Measurements from ENCODE around the gene ZRANB1. TPM values are rescaled to one million over a fixed set of nuclear protein-coding genes. Genes with fewer than 3 reads are reported as not detected.

ZRANB1 gene
- total and polyA plus RNA-seq, 10 of the 15 experiments (the other 5 are each of a cell fraction or from before 2014, with no cell fraction given) = 1.7 to 11.8 (median 6.2) TPM

GRCh38 chr10:124971276-124971675, 29.4 kb downstream of the ZRANB1 start:
- CTCF ChIA-PET = interaction anchor here (1.0 kb wide), 1 partner anchor 16 kb away, joined by 4 read pairs; no protein-coding TSS in a partner anchor
- no peak for FAIRE-seq
- TF ChIP-seq RUNX3 (IDR thresholded peaks at IDR 0.05; ENCODE audit: low read length) = peak; percentile 89
- no peak for TF ChIP-seq FOS (IDR thresholded peaks at IDR 0.05; ENCODE audit: borderline replicate concordance, extremely low read depth, insufficient read length)
- TF ChIP-seq SIX5 (IDR thresholded peaks at IDR 0.05; ENCODE audit: low read depth, low read length, severe bottlenecking) = no peak
- TF ChIP-seq HDAC6 (IDR thresholded peaks at IDR 0.05; ENCODE audit: unreplicated experiment) = no peak
- TF ChIP-seq DPF2 (IDR thresholded peaks at IDR 0.05) = no peak
- no peak for TF ChIP-seq KAT2A (conservative IDR thresholded peaks at IDR 0.05; ENCODE audit: control insufficient read depth, low read depth, low read length)
- no peak for TF ChIP-seq MYB (IDR thresholded peaks at IDR 0.05; ENCODE audit: borderline replicate concordance, low read depth, low read length)
- TF ChIP-seq NR2F1 (conservative IDR thresholded peaks at IDR 0.05) = peak; percentile 38; the same call in 1 of the 2 replicates
- no peak for TF ChIP-seq BCLAF1 (IDR thresholded peaks at IDR 0.05)
- no peak for TF ChIP-seq MTA2 (IDR thresholded peaks at IDR 0.05; ENCODE audit: low read depth)
- TF ChIP-seq RAD51 (IDR thresholded peaks at IDR 0.05) = no peak
- no peak for TF ChIP-seq JUND (IDR thresholded peaks at IDR 0.05; ENCODE audit: low read depth, low read length)
- peak; percentile 54 for TF ChIP-seq NFIC (IDR thresholded peaks at IDR 0.05; ENCODE audit: low read depth, low read length)
- peak; percentile 44; the same call in 1 of the 2 replicates for TF ChIP-seq MTA3 (IDR thresholded peaks at IDR 0.05; ENCODE audit: borderline replicate concordance, low read length)
- no peak for TF ChIP-seq MYC (IDR thresholded peaks at IDR 0.05; ENCODE audit: insufficient read depth, insufficient read length, insufficient replicate concordance, low read length, severe bottlenecking)
- TF ChIP-seq MEF2A (IDR thresholded peaks at IDR 0.05; ENCODE audit: insufficient read depth, low read depth, low read length) = peak; percentile 63; the same call in 1 of the 2 replicates
- 0 out of 2 replicates have a peak, but pooled peaks have one; percentile 24 for TF ChIP-seq PAX5 (IDR thresholded peaks at IDR 0.05; ENCODE audit: borderline replicate concordance, low read depth, low read length)
- 0 out of 2 replicates have a peak, but pooled peaks have one; percentile 14 for TF ChIP-seq ATF2 (IDR thresholded peaks at IDR 0.05; ENCODE audit: low read length)
- TF ChIP-seq SPI1 (IDR thresholded peaks at IDR 0.05; ENCODE audit: borderline replicate concordance, insufficient read depth, low read depth, low read length) = no peak
- no peak for TF ChIP-seq PKNOX1 (IDR thresholded peaks at IDR 0.05)
- Histone ChIP-seq H2AFZ (ENCODE audit: control insufficient read depth, low read depth, low read length) (no peak overlapping the region), H3K79me2 (ENCODE audit: control insufficient read depth, insufficient read depth, low read length) (peaks cover 4% of the 10 kb centered on the region), H3K9ac (ENCODE audit: control insufficient read depth, insufficient read depth, low read length) (peak overlapping the region; percentile 40), H3K4me3 (peak overlapping the region; percentile 28), H3K27ac (ENCODE audit: control insufficient read depth, insufficient read depth) (peak overlapping the region; percentile 84), H3K4me1 (ENCODE audit: control insufficient read depth, insufficient read depth, low read length) (peaks cover 28% of the 10 kb centered on the region), H4K20me1 (ENCODE audit: control insufficient read depth, insufficient read depth) (no peaks in the 10 kb centered on the region), H3K27me3 (replicated peaks in 1 of 2; ENCODE audit: control insufficient read depth in 2 of 2, insufficient read depth in 2 of 2, low read length in 1 of 2) (no peaks in the 10 kb centered on the region), H3K4me2 (ENCODE audit: control insufficient read depth, insufficient read depth) (peak overlapping the region; percentile 61), H3K9me3 (replicated peaks; ENCODE audit: control insufficient read depth, insufficient read depth, low read length) (no peaks in the 10 kb centered on the region), H3K36me3 (ENCODE audit: control insufficient read depth in 2 of 2, insufficient read depth in 2 of 2, low read length in 1 of 2) (peaks cover 4 to 21% of the 10 kb centered on the region in 2 experiments; a peak in 3 of 4 replicates)
- whole genome bisulfite sequencing (ENCODE audit: insufficient coverage, insufficient replicate concordance, low lambda C conversion rate, missing lambda C conversion rate) = 0% methylated on average over 2 of the region's 2 CpGs
- peak; percentile 54 for ATAC-seq
- SMC1A ChIA-PET (ENCODE audit: uncharacterized antibody, unreplicated experiment) = interaction anchor here (3.0 kb wide), 1 partner anchor 12 kb away, joined by 13 read pairs; no protein-coding TSS in a partner anchor
- POLR2A ChIA-PET = interaction anchor here (0.9 to 1.0 kb wide), 2 partner anchors 11 to 54 kb away, joined by 3 read pairs; no protein-coding TSS in a partner anchor
- in situ Hi-C loops (cut with MboI) = no loop called here
- no TSS peak for BruUV-seq (replicated peaks)
- DNase-seq (ENCODE audit: low read depth, low spot score) = peak; percentile 51
- intact Hi-C loops (cut with micrococcal nuclease; ENCODE audit: unreplicated experiment) = no loop called here
- RAD21 ChIA-PET (ENCODE audit: unreplicated experiment) = interaction anchor here (0.6 to 1.7 kb wide), 6 partner anchors 9 to 1572 kb away, joined by 3 to 5 read pairs (median 4); no protein-coding TSS in a partner anchor
